ENCODE measurements around the gene USP6. TPM values are rescaled to one million over a fixed set of nuclear protein-coding genes. Genes with fewer than 3 reads are reported as not detected.
"Not testable (repeated sequence)": the region's sequence is repeated elsewhere in the genome, so short reads cannot be mapped to it uniquely, and the experiment has no call there.

The USP6 gene
- total RNA-seq, result not detected

DNA sequence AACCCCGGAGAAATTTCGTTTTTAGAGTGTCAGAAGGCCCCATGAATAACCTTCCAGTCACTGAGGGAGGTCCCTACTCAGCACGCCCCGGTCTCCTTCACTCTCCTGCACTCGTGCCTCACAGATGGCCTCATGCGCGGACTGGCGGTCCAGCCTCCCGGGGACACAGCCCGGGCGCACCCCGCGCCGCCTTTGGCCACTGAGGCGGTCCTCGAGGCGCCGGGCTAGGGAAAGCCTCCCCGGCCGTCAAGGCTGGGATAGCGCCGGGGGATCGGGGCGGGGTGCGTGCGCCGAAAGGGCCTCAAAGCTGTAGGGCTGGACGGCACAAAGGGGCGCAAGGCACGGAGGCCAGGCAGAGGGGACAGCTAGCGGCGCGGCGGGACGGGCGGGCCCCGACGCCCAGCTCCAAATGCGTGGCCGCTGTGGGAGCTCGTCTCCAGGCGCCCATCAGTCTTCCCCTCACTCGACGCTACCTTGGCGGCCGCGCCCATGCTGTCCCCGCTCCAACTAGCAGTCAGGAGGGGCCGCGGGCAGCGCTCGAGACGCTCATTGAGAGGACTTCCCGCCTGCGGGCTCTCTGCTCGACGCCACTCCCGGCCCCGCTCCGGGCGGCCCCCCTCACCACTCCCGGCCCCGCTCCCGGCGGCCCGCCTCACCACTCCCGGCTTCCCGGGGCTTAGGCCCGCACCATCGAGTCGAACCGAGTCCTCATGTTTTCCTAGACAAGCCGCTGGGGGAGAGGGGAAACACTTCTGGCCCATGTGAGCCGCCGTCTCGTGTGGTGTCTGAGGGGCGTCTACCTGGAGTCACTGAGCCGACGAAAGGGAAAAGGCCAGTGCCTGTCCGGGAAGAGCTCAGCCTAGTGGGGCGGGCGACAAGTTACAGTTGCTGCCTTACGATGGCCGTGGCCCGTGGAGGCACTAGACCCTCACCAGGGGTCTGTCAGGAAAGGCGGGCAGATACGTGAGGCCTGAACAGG is at the start of gene USP6:
TSS of gene USP6 (plus strand) at position 360 of the 979 bp plus-strand sequence. CDS start 14,336 bp downstream, outside the sequence.
- no peak for ATAC-seq

DNA sequence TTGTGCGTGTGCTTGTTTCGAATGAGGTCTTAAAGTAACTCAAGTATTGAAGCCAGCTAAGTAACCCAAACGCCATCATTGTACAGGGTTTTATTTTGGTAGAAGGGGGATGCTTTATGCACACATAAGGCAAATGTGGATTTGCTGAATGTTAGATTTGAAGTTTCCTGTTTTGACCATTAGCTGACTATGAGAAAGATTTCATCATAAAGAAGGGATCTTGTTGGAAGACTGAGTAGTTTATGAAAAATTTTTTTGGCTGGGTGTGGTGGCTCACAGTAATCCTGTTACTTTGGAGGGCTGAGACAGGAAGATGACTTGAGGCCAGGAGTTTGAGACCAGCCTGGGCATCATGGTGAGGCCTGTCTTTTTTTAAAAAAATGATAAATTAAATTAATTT is 47.6 kb upstream of the USP6 start:
- no peak for ATAC-seq

DNA sequence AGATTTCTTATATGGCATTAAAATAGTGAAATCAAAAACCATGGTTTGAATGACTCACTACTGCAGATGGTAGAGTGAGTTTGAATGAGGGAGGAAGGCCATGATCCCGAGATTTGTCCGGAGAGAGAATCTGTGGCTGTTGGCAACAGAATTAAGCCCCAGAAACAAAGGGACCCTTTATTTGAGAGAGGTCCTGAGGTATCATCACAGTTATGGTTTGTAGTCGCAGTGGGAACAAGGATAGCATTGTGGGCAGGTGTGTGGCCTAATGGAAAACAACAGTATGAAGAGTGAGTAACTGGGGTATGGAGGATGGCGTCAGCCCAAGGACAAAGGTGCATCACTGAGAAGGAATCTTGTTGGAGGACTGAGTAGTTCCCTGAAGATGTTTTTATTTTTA is 46.1 kb upstream of the USP6 start:
- no peak for ATAC-seq

- not testable (repeated sequence) for ATAC-seq
Observed at GRCh38 chr17:5075472-5075871, 40.4 kb upstream of the USP6 start.

- ATAC-seq, result not testable (repeated sequence)
Observed at GRCh38 chr17:5077275-5077674, 38.6 kb upstream of the USP6 start.

DNA sequence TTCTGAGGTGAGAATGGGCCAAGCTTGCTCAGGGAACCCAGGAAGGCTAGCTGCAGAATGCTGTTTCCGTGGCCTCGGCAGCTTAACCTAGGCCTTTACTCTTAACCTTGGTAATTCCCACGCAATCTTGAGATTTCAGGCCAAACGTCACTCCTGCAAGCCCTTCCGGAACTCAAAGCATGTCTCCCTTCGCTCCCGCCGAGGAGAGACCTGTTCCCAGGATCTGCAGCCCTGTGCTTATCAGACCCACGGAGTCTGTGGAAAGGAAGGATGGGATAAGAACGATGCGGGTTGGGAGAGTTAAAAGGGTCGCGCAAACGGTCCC is 38.1 kb upstream of the USP6 start:
- ATAC-seq, result no peak

DNA sequence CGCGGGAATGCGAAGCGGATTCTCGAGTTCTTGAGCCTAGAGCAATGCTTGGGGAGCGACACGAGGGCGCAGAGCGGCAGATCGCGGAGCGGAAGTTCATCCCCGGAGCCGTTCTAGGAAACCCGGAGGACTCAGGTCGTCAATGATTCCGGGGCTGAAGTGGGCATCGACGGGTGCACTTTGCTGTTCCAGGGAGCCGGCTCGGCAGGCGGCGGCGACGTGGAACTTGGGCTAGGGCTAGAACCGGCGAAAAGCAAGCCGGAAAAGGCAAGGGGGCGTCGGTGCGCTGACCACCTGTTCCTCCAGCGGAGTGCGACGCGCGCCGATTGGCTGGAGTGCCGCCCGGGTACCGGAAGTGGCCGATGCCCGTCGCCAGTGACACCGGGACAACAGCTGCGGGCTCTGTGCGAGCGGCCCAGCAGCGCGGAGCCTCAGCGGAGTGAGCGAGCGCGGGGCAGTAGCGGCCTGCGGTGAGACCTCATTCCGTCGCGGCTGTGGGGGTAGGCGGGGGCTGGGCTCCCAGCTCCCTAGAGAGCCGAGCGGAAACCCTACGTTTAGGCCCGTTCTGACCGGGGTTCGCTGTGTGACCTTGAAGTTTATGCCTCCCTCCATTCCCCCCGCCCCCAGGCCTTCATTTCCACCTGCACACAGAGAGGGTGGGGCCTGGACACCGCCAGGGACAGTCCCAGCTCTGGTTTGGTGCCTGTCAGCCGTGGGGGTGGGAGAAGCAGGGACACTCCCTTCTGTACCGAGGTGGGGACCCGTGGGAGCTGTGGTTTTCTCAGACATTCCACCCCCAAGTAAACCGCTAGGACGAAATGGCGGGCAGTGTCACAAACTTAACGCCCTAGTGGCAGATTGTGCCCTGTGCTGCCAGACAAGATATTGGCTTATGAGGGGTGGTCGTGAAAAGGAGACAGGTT is 37.5 kb upstream of the USP6 start, which contains the start of gene ZFP3:
TSS of gene ZFP3 (plus strand) at position 362 of the 923 bp plus-strand sequence. CDS start 13,038 bp downstream, outside the sequence.
- ATAC-seq, result peak; percentile 92

- no peak for ATAC-seq
Observed at GRCh38 chr17:5080591-5080990, 35.2 kb upstream of the USP6 start.

- ATAC-seq, result no peak
Observed at GRCh38 chr17:5092218-5093010, 23.4 kb upstream of the USP6 start.

- ATAC-seq, result no peak
Observed at GRCh38 chr17:5096731-5097100, 19.1 kb upstream of the USP6 start.

GRCh38 chr17:5097101-5097834 is 18.6 kb upstream of the USP6 start:
- ATAC-seq, result peak; percentile 31

DNA sequence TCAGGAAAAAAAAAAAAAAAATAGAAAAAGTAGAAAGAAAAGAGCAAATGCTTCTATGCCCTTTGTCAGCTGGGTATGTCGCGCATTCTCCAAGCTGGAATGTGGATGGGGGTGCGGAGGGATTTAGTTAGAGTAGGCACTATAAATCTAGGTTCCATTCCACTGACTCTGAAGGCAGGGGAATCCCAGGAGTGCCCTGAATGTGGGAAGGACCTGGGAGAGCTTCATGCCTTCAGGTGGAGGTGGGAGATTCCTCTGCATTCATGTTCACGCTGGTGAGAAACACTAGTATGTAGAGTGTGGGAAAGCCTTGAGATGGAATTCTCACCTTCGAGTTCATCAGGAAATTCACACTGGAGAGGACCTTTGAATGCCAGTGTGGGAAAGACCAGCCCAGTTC is 16.6 kb upstream of the USP6 start:
- ATAC-seq, result no peak

DNA sequence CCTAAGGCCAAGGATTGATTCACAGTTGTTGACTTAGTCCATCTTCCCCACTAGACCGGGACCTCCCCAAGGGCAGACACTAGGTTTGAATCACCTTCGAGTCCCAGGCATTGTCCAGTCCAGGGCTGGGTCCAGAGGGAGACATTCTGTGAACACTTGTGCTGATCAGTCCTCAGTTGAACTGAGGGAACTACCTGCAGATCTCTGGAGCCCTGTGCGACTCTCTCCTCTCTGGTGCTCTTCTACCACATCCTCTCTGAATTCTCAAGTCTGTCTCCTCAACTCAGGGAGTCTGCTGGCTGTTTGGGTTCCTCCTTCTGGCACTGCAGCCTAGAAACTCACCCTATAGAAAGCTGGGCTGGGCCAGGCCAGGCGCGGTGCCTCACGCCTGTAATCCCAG is 15.0 kb upstream of the USP6 start:
- no peak for ATAC-seq

GRCh38 chr17:5110816-5111215 is 5.0 kb upstream of the USP6 start:
- no peak for ATAC-seq

GRCh38 chr17:5111402-5112204 is 4.2 kb upstream of the USP6 start, which contains the start of gene ZNF232:
Gene ZNF232, minus strand, starts transcription at chr17:5111878. Its CDS starts 56 bp downstream, at chr17:5111822.
- ATAC-seq, result peak; percentile 95

DNA sequence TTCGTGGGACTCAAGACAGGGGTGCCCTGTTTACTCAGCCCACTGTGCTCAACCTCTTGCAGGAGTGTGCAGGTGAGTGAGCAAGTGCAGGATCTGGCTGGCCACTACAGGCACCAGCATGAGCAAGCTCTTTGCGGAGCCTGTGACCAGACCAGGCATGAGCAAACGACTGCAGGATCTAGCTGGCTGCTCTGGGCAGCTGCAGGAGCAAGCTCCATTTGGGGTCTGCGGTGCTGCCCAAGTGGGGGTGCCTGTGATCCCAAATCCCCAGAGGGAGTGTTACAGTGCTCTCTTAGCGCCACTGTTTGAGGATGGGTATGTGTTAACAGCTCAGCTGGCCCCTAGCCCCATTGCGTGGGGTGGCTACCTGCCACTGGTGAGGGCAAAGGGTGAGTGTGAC is 2.4 kb downstream of the USP6 start:
- no peak for ATAC-seq

- no peak for ATAC-seq
Observed at GRCh38 chr17:5120036-5120435, 4.2 kb downstream of the USP6 start.

DNA sequence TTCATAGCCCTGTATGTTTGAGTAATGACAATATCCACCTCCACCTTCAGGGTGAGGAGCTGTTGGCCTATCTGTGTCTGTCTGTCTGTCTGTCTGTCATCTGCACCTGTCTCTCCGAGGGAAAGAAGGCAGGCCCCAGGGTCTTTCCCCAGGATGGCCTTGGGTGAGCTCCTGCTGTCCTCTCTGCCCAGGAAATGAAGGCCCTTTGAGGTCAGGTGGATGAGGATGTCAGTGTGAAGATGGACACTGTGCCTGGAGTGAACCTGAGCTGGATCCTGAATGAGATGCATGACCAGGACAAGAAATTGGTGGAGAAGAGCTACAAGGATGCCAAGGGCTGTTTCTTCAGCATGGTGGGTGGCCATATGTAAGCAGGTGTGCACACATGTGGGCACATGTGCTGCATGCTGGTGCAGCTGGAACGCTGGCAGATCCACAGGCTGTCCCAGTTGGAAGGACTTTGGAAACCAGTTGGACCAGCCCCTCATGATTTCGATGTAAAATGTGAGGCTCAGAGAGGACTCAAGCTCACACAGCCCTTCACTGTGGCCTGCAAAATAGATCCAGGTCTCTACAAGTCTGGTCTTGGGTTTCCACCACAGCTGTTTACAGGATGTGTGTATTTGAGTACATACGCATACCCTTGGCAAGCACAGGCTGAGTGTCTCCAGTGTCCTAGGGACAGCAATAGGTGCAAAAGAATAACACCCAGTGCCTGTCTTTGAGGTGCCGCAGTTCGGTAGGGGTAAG is 4.8 kb downstream of the USP6 start:
- not testable (repeated sequence) for ATAC-seq

DNA sequence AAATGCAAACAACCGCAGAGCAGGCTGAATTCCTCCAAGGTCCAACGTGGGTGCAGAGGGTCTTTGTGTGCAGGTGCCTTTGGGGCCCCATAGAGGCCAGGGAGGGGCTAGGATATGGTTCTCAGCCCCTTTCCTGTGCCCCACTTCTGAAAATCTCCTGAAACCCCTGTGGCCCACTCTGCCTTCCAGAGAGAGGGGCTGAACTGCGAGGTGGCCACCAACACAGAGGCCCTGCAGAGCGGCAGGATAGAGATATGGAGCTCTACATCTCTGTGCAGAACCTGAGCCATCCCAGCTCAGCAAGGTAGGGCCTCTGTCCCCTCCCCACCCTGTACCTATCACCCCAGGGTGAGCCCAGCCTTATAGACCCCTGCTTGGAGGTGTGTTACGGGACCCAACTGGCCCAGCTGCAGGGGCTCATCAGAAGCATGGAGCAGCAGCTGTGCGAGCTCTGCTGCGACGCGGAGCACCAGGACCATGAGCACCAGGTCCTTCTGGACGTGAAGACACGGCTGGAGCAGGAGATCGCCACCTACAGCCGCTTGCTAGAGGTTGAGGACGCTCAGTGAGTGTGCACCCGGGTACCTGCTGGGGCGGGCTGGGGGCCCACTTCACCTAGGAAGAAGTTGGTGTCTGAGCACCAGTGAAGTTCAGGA is 5.5 kb downstream of the USP6 start:
- ATAC-seq, result no peak
